HG03066 (cell line): Measurements from ENCODE around the gene TRAM1L1.

Experiments
- ATAC-seq: cut with Tn5 transposase; IDR thresholded peaks from one replicate; pipeline ENCODE4 v1.9.1; 2021; ENCODE audit warnings: low read depth; ENCODE audit not compliant: unreplicated experiment

Gene TRAM1L1

GRCh38 chr4:117084866-117085701 lies at the start of gene TRAM1L1:
TSS of gene TRAM1L1 (minus strand) at chr4:117085576. CDS start at chr4:117085393, 183 bp downstream.
- ATAC-seq = no peak

- ATAC-seq = no peak
Observed at GRCh38 chr4:117134386-117134785, 49.0 kb upstream of the TRAM1L1 start.

GRCh38 chr4:117096886-117097285 lies 11.5 kb upstream of the TRAM1L1 start:
- no peak for ATAC-seq

- no peak for ATAC-seq
Observed at GRCh38 chr4:117096462-117096861, 11.1 kb upstream of the TRAM1L1 start.

- no peak for ATAC-seq
Observed at GRCh38 chr4:117093571-117093970, 8.2 kb upstream of the TRAM1L1 start.

GRCh38 chr4:117077760-117078159 lies 7.6 kb downstream of the TRAM1L1 start:
- ATAC-seq = no peak

- ATAC-seq = no peak
Observed at GRCh38 chr4:117068120-117068519, 17.3 kb downstream of the TRAM1L1 start.

- ATAC-seq = no peak
Observed at GRCh38 chr4:117063961-117064696, 21.2 kb downstream of the TRAM1L1 start.

- ATAC-seq = no peak
Observed at GRCh38 chr4:117042962-117043361, 42.4 kb downstream of the TRAM1L1 start.
